ENCODE results near the gene KAT2B.

Gene KAT2B

GRCh38 chr3:20073683-20074082 is 33.4 kb downstream of the KAT2B start:
- Histone ChIP-seq H3K9ac (ENCODE audit: low read length) (no peak overlapping the region), H3K27me3 (ENCODE audit: control insufficient read depth, insufficient read depth, low read length) (no peaks in the 10 kb centered on the region), H3K4me3 (ENCODE audit: low read length) (no peak overlapping the region), H3K4me1 (ENCODE audit: control insufficient read depth, insufficient read depth, low read length) (peaks cover 4% of the 10 kb centered on the region), H3K36me3 (ENCODE audit: control insufficient read depth, insufficient read depth, low read length) (no peaks in the 10 kb centered on the region), H3K9me3 (ENCODE audit: control insufficient read depth, low read length) (no peaks in the 10 kb centered on the region)

DNA sequence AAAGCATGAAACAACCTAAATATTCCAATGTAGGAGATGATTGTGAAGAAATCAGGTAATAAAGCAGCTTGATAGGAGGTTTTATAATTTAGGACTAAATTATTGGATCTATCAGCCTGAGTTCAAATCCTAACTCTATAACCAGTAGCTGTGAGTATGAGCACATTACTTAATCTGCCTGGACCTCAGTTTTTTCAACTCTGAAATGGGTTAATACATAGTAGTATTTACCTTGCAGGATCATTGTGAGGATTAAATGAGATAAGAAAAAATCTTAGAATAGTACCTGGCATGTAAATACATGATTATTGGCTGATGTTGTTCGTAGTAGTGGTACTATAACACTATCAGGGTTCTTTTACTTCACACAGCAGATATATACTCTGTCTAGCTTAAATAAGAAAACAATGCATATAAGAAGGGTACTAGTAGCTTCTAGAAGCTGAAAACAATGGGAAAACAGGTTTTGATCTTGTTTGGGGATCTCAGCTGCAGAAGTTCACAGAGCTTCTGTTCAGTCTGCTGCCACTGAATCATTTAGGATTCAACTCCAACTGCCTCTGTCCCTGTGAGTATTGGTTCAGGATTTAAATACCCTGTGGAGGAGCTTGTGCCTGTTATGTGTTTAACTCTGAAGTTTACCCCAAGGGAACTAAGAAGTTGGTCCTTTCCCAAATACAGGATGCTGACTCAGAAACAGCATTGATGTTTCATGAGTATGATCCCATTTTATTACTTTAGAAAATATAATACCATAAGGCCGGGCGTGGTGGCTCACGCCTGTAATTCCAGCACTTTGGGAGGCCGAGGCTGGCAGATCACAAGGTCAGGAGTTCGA is 34.2 kb downstream of the KAT2B start:
- Histone ChIP-seq H3K27me3 (ENCODE audit: control insufficient read depth, insufficient read depth, low read length) (no peaks in the 10 kb centered on the region), H3K4me3 (ENCODE audit: low read length) (no peak overlapping the region), H3K36me3 (ENCODE audit: control insufficient read depth, insufficient read depth, low read length) (no peaks in the 10 kb centered on the region), H3K9ac (ENCODE audit: low read length) (no peak overlapping the region), H3K4me1 (ENCODE audit: control insufficient read depth, insufficient read depth, low read length) (no peaks in the 10 kb centered on the region), H3K9me3 (ENCODE audit: control insufficient read depth, low read length) (no peaks in the 10 kb centered on the region)

GRCh38 chr3:20075197-20075596 is 35.0 kb downstream of the KAT2B start:
- Histone ChIP-seq H3K27me3 (ENCODE audit: control insufficient read depth, insufficient read depth, low read length) (no peaks in the 10 kb centered on the region), H3K9ac (ENCODE audit: low read length) (no peak overlapping the region), H3K9me3 (ENCODE audit: control insufficient read depth, low read length) (no peaks in the 10 kb centered on the region), H3K4me1 (ENCODE audit: control insufficient read depth, insufficient read depth, low read length) (no peaks in the 10 kb centered on the region), H3K4me3 (ENCODE audit: low read length) (no peak overlapping the region), H3K36me3 (ENCODE audit: control insufficient read depth, insufficient read depth, low read length) (no peaks in the 10 kb centered on the region)

DNA sequence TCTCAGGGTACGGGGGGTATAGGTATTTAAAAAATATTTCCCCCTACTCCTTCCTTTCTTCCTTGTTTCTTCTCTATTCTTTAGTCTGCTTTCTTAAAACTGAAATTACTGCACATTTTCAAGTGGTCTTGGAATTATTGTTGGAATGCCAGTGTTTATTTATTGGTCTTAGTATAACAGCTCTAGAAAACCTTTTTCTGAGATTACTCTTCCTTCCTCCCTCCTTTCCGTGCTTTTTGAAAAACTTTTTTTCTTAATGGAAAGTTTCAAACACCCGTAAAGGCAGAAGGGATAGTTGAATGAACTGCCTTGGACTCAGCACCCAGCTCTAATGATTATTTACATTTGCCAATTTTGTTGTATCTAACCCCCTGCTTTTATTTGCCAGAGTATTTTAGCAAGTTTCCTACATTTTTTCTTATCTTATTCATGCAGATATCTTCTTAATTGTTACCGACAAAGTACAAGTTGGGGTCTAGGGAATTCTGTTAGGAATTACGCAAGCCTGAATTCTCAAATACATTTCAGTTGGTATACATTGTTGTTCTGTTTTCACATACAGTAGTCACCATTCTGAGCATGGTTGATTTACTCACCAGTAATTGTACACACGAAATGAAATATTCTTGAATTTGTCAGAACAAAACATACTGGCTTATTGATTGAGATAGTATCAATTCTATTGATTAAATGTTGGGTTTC is 36.2 kb downstream of the KAT2B start:
- H3K9me3 ChIP-seq (ENCODE audit: control insufficient read depth, low read length) = no peaks in the 10 kb centered on the region
- H3K4me3 ChIP-seq (ENCODE audit: low read length) = no peak overlapping the region
- no peaks in the 10 kb centered on the region for H3K27me3 ChIP-seq (ENCODE audit: control insufficient read depth, insufficient read depth, low read length)
- H3K4me1 ChIP-seq (ENCODE audit: control insufficient read depth, insufficient read depth, low read length) = peaks cover 7% of the 10 kb centered on the region
- H3K36me3 ChIP-seq (ENCODE audit: control insufficient read depth, insufficient read depth, low read length) = no peaks in the 10 kb centered on the region
- H3K9ac ChIP-seq (ENCODE audit: low read length) = no peak overlapping the region

- Histone ChIP-seq H3K4me1 (ENCODE audit: control insufficient read depth, insufficient read depth, low read length) (peaks cover 9% of the 10 kb centered on the region), H3K36me3 (ENCODE audit: control insufficient read depth, insufficient read depth, low read length) (no peaks in the 10 kb centered on the region), H3K4me3 (ENCODE audit: low read length) (no peak overlapping the region), H3K9me3 (ENCODE audit: control insufficient read depth, low read length) (no peaks in the 10 kb centered on the region), H3K27me3 (ENCODE audit: control insufficient read depth, insufficient read depth, low read length) (no peaks in the 10 kb centered on the region), H3K9ac (ENCODE audit: low read length) (no peak overlapping the region)
These were observed 36.8 kb downstream of the KAT2B start for GRCh38 chr3:20077068-20077467.

- no peak overlapping the region for H3K9ac ChIP-seq (ENCODE audit: low read length)
These were observed 38.0 kb downstream of the KAT2B start for GRCh38 chr3:20078194-20078714.

GRCh38 chr3:20079621-20080020 is 39.4 kb downstream of the KAT2B start:
- no peaks in the 10 kb centered on the region for H3K9me3 ChIP-seq (ENCODE audit: control insufficient read depth, low read length)
- H3K27me3 ChIP-seq (ENCODE audit: control insufficient read depth, insufficient read depth, low read length) = no peaks in the 10 kb centered on the region
- no peak overlapping the region for H3K9ac ChIP-seq (ENCODE audit: low read length)
- H3K36me3 ChIP-seq (ENCODE audit: control insufficient read depth, insufficient read depth, low read length) = no peaks in the 10 kb centered on the region
- no peak overlapping the region for H3K4me3 ChIP-seq (ENCODE audit: low read length)
- peaks cover 9% of the 10 kb centered on the region for H3K4me1 ChIP-seq (ENCODE audit: control insufficient read depth, insufficient read depth, low read length)

More at GRCh38 chr3:20078194-20078714, 38.0 kb downstream of the KAT2B start:
- Histone ChIP-seq H3K4me1 (ENCODE audit: control insufficient read depth, insufficient read depth, low read length) (peaks cover 9% of the 10 kb centered on the region), H3K9me3 (ENCODE audit: control insufficient read depth, low read length) (no peaks in the 10 kb centered on the region), H3K36me3 (ENCODE audit: control insufficient read depth, insufficient read depth, low read length) (no peaks in the 10 kb centered on the region), H3K4me3 (ENCODE audit: low read length) (no peak overlapping the region), H3K27me3 (ENCODE audit: control insufficient read depth, insufficient read depth, low read length) (no peaks in the 10 kb centered on the region)

DNA sequence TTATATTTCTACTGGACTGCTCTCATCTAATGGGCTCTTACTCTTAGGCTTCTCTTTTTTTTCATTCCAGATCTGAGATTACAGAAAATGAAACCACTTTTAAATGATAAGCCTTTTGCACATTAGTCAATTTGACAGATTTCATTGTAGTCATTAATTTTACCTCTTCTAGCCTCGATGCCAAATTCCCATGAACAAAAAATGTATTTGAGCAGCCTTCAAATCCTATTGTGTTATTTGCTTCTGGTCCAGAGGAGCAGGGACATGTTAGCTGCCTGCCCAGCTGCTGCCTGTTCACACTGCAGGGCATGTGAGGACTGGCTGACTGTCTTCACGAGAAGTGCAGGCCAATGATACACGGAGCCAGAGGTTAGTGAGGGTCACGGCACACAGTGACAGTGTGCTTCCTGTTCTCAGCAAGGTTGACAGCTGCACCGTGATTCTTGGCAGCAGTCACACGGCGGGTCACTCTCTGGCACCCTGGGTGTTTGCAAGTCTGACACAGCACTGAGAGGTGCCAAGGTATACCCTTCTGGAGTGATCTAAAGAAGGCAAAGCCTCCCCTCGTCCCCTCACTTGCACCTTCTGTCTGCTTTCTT is 40.8 kb downstream of the KAT2B start:
- Histone ChIP-seq H3K9me3 (ENCODE audit: control insufficient read depth, low read length) (no peaks in the 10 kb centered on the region), H3K9ac (ENCODE audit: low read length) (no peak overlapping the region), H3K27me3 (ENCODE audit: control insufficient read depth, insufficient read depth, low read length) (no peaks in the 10 kb centered on the region), H3K36me3 (ENCODE audit: control insufficient read depth, insufficient read depth, low read length) (no peaks in the 10 kb centered on the region), H3K4me3 (ENCODE audit: low read length) (no peak overlapping the region), H3K4me1 (ENCODE audit: control insufficient read depth, insufficient read depth, low read length) (peaks cover 9% of the 10 kb centered on the region)

DNA sequence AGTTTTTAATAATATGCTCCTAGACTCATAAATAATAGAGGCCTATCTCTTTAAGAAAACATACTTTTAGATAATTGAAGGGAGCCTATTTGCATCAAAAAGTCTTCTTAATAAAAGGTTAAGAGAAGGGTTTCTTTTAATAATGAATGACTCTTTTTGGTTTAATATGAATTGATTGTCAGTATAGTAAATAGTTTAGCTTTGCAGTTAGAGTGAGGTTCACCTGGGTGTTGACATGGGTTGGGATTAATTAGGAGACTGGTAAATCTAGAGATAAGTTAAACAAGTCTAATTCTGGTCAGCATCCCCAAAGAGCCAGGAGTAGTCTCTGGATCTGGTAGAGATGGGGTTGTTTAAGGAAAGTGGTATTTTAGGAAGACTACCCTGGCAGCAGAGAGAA is 43.0 kb downstream of the KAT2B start:
- Histone ChIP-seq H3K36me3 (ENCODE audit: control insufficient read depth, insufficient read depth, low read length) (no peaks in the 10 kb centered on the region), H3K27me3 (ENCODE audit: control insufficient read depth, insufficient read depth, low read length) (no peaks in the 10 kb centered on the region), H3K4me1 (ENCODE audit: control insufficient read depth, insufficient read depth, low read length) (peaks cover 9% of the 10 kb centered on the region), H3K9ac (ENCODE audit: low read length) (no peak overlapping the region), H3K4me3 (ENCODE audit: low read length) (no peak overlapping the region), H3K9me3 (ENCODE audit: control insufficient read depth, low read length) (no peaks in the 10 kb centered on the region)

GRCh38 chr3:20083953-20084352 is 43.7 kb downstream of the KAT2B start:
- Histone ChIP-seq H3K27me3 (ENCODE audit: control insufficient read depth, insufficient read depth, low read length) (no peaks in the 10 kb centered on the region), H3K9me3 (ENCODE audit: control insufficient read depth, low read length) (no peaks in the 10 kb centered on the region), H3K9ac (ENCODE audit: low read length) (no peak overlapping the region), H3K4me1 (ENCODE audit: control insufficient read depth, insufficient read depth, low read length) (peaks cover 9% of the 10 kb centered on the region), H3K4me3 (ENCODE audit: low read length) (no peak overlapping the region), H3K36me3 (ENCODE audit: control insufficient read depth, insufficient read depth, low read length) (no peaks in the 10 kb centered on the region)

DNA sequence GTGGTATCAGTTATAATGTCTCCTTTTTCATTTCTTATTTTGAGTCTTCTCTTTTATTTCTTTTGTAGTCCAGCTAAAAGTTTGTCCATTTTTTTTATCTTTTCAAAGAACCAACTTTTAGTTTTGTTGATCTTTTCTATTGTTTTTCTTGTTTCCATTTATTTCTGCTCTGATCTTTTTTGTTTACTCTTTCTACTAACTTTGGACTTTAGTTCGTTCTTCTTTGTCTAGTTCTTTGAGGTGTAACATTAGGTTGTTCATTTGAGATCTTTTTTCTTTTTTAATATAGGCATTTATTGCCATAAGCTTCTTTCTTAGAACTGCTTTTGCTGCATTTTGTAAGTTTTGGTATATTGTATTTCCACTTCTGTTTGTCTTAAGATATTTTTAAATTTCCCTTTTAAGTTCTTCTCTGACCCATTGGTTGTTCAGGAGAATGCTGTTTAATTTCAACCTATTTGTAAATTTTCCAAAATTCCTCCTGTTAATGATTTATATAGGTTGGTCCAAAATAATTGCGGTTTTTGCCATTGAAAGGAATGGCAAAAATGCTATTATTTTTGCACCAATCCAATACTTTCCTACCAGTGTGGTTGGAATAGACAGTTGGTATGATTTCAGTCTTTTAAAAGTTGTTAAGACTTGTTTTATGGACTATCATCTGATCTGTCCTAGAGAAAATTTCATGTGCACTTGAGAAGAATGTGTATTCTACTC is 51.2 kb downstream of the KAT2B start:
- Histone ChIP-seq H3K27me3 (ENCODE audit: control insufficient read depth, insufficient read depth, low read length) (no peaks in the 10 kb centered on the region), H3K9me3 (ENCODE audit: control insufficient read depth, low read length) (no peaks in the 10 kb centered on the region), H3K9ac (ENCODE audit: low read length) (no peak overlapping the region), H3K36me3 (ENCODE audit: control insufficient read depth, insufficient read depth, low read length) (peaks cover 5% of the 10 kb centered on the region), H3K4me3 (ENCODE audit: low read length) (no peak overlapping the region), H3K4me1 (ENCODE audit: control insufficient read depth, insufficient read depth, low read length) (no peaks in the 10 kb centered on the region)
